Stomach (tissue), 4 donors: ENCODE data around the gene TPBGL.

ENCODE experiments used
- CTCF ChIP-seq, 7 experiments: fragments of 450-650 bp in 4 of 7; fragments of 200-600 bp in 3 of 7; sonication (generic) in 3 of 7; IDR thresholded peaks; one replicate each; pipeline ENCODE4 v1.5.1; 2016 to 2019; ENCODE audit warnings: antibody characterized with exemption in 7 of 7, control low read depth in 2 of 7, mild to moderate bottlenecking in 1 of 7
- POLR2A ChIP-seq, 4 donors: fragments of 450-650 bp; IDR thresholded peaks; one replicate each; pipeline ENCODE4 v1.6.1; 2016; ENCODE audit warnings: antibody characterized with exemption in 4 of 4, control low read depth in 2 of 4, mild to moderate bottlenecking in 1 of 4, moderate library complexity in 1 of 4

GRCh38 chr11:75191330-75191717 lies 49.2 kb upstream of the TPBGL start:
- TF ChIP-seq POLR2A (IDR thresholded peaks at IDR 0.05) (no peak), CTCF (IDR thresholded peaks at IDR 0.05) (no peak)
